Purkinje cell (primary cell): ENCODE data around the gene WIPI1. TPM values are rescaled to one million over a fixed set of nuclear protein-coding genes. Genes with fewer than 3 reads are reported as not detected.

Source experiments
- polyA plus RNA-seq: library from polyadenylated mRNA; unstranded; fragments of >200 nt; fragmentation: Nextera tagmentation; gene quantifications from 2 replicates; pipeline ENCODE4 v1.2.1, GENCODE V29; 2014

WIPI1 gene
- 29.9 and 30.2 TPM in 2 replicates for polyA plus RNA-seq

GRCh38 chr17:68457168-68457538 is at the start of gene WIPI1:
Gene WIPI1, minus strand, starts transcription at chr17:68457496. Its CDS starts 75 bp downstream, at chr17:68457421.

Other genes starting within 250 kb of the WIPI1 start
- 215 and 258 TPM in 2 replicates for gene AMZ2, start 209.5 kb downstream of the WIPI1 start, polyA plus RNA-seq
- 5.8 and 6.4 TPM in 2 replicates for gene SLC16A6, start 166.4 kb downstream of the WIPI1 start, polyA plus RNA-seq
- 3.5 and 3.9 TPM in 2 replicates for gene ARSG, start 166.0 kb downstream of the WIPI1 start, polyA plus RNA-seq
- gene PRKAR1A, start 54.9 kb upstream of the WIPI1 start, polyA plus RNA-seq, result 228 and 247 TPM in 2 replicates
- 0.34 TPM in 1 of 2 replicates, not detected in the other for gene FAM20A, start 143.9 kb upstream of the WIPI1 start, polyA plus RNA-seq